Measurements from ENCODE around the gene GORASP2.
A peak's percentile ranks its signal among the peaks of the same experiment; 100 is the strongest.

The GORASP2 gene

GRCh38 chr2:170923799-170924198, 5.3 kb upstream of the GORASP2 start:
- no peak for DNase-seq

GRCh38 chr2:170924969-170925368, 4.1 kb upstream of the GORASP2 start:
- DNase-seq: no peak

- DNase-seq: no peak
Measured at GRCh38 chr2:170925923-170926322, 3.1 kb upstream of the GORASP2 start.

- no peak for DNase-seq
Measured at GRCh38 chr2:170926743-170927297, 2.2 kb upstream of the GORASP2 start.

- peak in 1 of 2 donors; percentile 13 for DNase-seq
Measured at GRCh38 chr2:170928036-170928823, 823 bp upstream of the GORASP2 start.

- DNase-seq: peak; percentile 20 to 43
Measured at GRCh38 chr2:170929686-170930050, 615 bp downstream of the GORASP2 start.

GRCh38 chr2:170930131-170930990, 1.3 kb downstream of the GORASP2 start:
- DNase-seq: peak; percentile 60 to 83

- no peak for DNase-seq
Measured at GRCh38 chr2:170930991-170931266, 1.9 kb downstream of the GORASP2 start.

- DNase-seq: no peak
Measured at GRCh38 chr2:170932166-170932565, 3.1 kb downstream of the GORASP2 start.

GRCh38 chr2:170932948-170933347, 3.9 kb downstream of the GORASP2 start:
- DNase-seq: no peak

- no peak for DNase-seq
Measured at GRCh38 chr2:170937709-170938379, 8.8 kb downstream of the GORASP2 start.

- DNase-seq: no peak
Measured at GRCh38 chr2:170940066-170940465, 11.0 kb downstream of the GORASP2 start.

GRCh38 chr2:170942615-170943014, 13.6 kb downstream of the GORASP2 start:
- DNase-seq: no peak

- no peak for DNase-seq
Measured at GRCh38 chr2:170943041-170943440, 14.0 kb downstream of the GORASP2 start.

GRCh38 chr2:170943596-170943995, 14.5 kb downstream of the GORASP2 start:
- no peak for DNase-seq

- no peak for DNase-seq
Measured at GRCh38 chr2:170944545-170944944, 15.5 kb downstream of the GORASP2 start.

GRCh38 chr2:170949415-170949814, 20.4 kb downstream of the GORASP2 start:
- DNase-seq: no peak

GRCh38 chr2:170950221-170950761, 21.2 kb downstream of the GORASP2 start:
- no peak for DNase-seq

- no peak for DNase-seq
Measured at GRCh38 chr2:170953941-170954340, 24.9 kb downstream of the GORASP2 start.

- DNase-seq: no peak
Measured at GRCh38 chr2:170963386-170963785, 34.3 kb downstream of the GORASP2 start.

- no peak for DNase-seq
Measured at GRCh38 chr2:170965446-170966225, 36.6 kb downstream of the GORASP2 start.

All from CD4-positive, alpha-beta T cell treated with Interleukin-4 for 1 hour (primary cell).